AML-193 (cell line): ENCODE measurements around the gene UGT3A1.
"Not testable (repeated sequence)": the region's sequence is repeated elsewhere in the genome, so short reads cannot be mapped to it uniquely, and the experiment has no call there.

ENCODE experiments used
- DNase-seq, 2 experiments: peaks; one replicate each; lab custom pipeline; 2025; lab: John Stamatoyannopoulos, UW

The UGT3A1 gene

DNA sequence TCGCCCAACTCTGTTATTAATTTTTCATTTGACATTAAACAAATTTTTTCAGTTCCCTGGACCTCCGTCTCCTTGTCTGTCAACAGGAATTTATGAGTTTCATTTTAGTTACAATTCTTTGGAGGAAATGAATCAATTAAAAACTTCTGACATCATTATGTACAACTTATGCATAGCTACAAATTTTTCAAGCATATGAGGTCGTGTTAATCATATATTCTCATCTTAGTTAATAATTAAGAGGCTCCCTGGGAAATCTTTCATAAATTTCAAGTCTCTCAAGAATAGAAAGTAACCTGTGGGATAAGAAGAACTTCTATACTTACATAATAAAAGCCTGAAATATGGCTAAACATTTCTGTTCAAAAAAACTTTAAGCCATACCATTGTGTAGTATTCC lies 3.4 kb downstream of the UGT3A1 start:
- no peak for DNase-seq

DNA sequence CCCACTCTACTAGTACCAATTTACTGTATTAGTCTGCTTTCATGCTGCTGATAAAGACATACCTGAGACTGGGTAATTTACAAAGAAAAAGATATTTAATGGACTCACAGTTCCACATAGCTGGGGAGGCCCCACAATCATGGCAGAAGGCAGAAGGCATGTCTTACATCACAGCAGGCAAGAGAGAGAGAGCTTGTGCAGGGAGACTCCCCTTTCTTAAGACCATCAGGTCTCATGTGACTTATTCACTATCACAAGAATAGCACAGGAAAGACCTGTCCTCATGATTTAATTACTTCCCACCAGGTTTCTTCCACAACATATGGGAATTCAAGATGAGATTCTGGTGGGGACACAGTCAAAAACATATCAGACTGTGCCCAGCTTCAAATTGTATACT lies 11.5 kb downstream of the UGT3A1 start:
- no peak for DNase-seq

DNA sequence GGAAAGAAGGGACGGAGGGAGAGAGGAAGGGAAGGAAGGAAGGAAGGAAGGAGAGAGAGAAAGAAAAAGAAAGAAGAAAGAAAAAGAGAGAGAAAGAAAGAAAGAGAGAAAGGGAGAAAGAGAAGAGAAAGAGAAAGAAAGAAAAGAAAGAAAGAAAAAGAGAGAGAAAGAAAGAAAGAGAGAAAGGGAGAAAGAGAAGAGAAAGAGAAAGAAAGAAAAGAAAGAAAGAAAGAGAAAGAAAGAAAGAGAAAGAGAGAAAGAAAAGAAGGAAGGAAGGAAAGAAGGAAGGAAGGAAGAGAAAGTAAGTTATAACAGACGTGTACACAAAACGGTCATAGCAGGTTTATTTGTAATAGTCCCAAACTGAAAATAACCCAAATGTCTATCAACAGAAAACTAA lies 14.3 kb downstream of the UGT3A1 start:
- DNase-seq = not testable (repeated sequence)

DNA sequence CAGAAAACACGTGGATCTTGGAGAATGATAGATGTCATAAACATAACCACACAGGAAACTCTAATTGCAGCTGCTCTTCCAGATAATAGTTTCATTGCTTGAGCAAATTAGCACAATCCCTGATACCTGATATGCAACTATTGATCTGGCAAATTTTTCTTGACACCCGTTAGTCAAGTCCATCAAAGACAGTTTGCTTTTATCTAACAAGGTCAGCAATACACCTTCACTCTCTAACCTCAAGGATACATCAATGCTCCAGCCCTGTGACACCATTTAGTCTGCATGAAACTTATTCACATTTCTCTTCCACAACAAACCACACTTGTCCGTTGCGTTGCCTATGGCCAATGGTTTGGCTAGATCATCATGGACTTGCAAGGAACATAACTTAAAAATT lies 16.6 kb downstream of the UGT3A1 start:
- DNase-seq = no peak

DNA sequence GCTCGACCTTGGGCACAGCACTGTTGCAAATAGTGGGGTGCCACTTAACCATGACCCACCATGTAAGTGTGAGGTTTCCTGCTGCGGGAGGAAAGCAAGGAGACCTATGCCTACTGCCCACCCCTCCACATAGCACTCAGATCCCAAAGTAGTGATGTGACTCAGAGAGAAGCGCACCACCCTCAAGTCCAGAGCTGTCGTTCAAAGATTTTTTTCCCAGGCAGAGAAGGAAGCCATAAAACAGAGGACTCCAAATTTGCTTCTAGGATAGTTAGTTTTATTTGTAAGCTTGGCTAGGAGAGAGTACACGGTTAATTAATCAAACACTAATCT lies 19.3 kb downstream of the UGT3A1 start:
- DNase-seq = no peak

DNA sequence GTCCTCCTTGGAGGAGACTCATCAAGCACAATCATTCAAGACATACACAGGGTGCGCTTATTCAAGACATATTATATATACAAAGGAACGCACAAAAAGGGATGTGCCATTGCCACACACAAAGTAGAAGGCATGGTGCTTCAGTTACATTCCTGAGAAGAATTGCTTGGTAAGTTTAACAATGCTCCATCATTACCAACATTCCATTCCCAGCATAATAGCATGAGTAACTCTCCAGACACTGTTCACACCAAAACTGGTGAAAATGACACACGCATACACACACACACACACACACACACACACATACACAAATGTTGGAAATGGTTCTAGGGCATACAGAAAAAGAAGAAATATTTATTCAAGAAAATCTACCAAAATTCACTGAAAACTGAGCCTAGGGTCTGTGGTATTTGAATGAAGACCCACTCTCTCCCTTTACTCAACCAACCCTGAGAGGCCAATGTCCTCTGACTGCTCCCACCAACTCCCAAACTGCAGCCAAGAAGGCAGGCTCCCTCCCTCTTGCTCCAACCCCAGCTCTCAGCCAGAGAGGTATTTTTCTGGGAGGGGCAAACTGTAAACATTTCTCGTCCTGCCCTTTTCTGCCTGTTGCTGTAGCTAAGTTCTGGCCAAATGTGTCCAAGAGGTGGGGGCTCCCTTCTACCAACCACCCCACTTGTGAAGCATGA lies 19.9 kb downstream of the UGT3A1 start:
- no peak for DNase-seq

DNA sequence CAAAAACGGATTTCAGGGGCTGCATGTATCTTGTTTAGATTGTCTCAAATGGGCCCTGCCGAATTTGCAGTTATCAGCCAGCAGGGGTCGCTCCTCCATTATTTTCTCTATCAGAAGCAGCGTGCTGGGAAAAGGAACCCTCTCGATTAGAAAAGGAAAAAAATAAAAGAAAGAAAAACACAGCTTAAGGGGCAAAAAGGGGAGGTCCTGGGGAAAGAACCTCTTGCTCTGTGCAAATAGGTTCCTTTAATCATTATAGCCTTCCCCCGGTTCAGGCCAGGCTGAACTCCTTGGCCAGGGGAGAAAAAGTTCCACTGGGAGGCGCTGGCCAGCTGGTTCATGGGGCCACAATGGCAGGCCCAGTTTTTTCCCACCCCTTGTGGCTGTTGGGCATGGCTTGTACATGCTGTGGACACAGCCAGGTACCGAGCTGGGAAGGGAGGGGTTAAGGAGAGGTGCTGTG lies 27.8 kb downstream of the UGT3A1 start:
- peak; percentile 25 to 32 for DNase-seq

DNA sequence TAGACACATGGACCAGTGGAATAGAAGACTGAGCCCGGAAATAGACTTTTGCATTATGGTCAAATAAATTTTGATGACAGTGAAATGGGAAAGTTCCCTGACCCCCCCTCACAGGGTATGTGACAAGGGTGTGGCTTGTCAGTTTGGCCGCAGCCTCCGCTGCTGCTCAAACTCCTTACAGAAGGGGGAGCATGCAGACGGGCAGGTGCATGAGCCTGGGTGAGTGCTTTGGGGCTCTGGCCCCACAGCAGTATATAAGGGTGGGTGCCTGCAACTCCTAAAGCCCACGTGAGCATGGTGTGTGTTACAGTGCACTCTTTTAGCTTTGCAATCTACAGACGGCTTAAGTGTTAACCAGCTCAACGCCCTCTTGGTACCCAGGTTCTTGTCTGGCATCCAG lies 30.9 kb downstream of the UGT3A1 start:
- no peak for DNase-seq

DNA sequence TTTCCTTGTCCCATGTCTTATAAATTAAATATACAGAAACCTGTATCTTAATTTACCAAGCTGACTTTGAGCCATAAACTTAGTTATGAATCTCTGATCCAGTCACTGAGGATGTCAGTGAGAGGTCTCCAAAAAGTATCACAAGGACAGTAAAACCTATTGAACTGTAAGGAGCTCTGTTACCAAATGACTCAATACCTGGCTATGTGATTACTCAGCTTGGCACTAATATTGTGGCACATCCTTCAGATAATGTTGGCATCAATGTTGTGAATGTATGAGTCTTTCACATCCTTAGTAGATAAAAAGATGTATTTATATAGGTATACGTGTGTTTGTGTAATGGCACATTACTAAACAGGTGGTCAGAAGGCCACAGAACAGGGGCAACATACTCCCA lies 34.8 kb downstream of the UGT3A1 start:
- DNase-seq = no peak

DNA sequence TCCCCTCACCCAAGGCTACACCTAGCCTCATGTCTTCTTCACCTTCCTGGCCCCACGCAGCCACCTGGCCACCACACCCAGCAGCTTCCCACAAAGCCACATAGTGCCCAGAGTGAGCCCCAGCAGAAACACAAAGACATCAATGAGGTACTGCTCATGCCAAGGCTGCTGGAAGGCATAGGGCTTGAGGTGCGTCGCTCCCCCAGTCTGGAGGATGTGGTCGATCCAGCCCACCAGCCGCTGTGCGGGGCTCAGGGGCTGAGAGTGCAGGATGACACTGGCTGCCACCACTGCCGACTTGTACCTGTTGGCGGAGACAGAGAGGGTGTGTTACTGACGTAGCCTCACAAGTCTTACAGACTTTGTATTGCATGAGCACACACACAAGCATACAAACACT lies 37.0 kb downstream of the UGT3A1 start:
- DNase-seq = no peak

DNA sequence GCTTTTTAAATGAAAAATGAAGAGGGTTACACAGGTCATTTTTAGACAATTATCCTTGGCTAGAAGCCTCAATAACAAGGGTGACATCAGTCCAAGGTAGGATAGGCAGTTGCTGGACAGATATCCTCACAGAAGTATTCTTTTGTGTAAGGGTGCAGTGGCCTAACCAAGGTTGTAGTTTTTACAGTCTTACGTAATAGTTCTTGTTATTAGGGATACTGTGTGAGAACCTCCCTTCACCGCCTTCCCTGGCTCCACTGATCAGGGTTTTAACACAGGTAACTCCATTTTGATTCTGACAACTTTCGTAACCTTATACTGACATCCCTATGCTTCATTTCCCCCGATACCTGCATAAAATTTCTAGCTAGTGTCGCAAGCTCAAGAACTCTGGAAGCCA lies 44.1 kb downstream of the UGT3A1 start:
- no peak for DNase-seq

DNA sequence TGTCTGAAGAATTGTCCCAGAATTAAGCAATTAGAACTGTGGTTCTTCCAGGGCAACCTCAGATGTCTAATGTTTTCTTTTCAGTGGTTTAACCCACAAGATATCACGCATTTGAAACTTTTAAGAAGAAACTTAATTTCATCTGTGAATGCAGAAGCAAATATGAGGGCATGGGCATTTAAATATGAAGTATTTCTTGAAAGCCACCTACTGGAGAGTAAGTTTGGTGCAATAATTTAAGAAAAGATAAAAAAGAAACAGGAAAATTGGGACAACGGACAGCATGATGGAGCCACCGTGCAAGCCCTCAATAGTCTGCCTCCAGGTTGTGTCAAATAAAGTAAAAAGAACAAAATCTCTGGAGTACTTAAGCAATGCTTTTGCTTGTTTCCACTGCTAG lies 51.6 kb downstream of the UGT3A1 start:
- peak in 1 of 2 experiments; percentile 17 for DNase-seq

DNA sequence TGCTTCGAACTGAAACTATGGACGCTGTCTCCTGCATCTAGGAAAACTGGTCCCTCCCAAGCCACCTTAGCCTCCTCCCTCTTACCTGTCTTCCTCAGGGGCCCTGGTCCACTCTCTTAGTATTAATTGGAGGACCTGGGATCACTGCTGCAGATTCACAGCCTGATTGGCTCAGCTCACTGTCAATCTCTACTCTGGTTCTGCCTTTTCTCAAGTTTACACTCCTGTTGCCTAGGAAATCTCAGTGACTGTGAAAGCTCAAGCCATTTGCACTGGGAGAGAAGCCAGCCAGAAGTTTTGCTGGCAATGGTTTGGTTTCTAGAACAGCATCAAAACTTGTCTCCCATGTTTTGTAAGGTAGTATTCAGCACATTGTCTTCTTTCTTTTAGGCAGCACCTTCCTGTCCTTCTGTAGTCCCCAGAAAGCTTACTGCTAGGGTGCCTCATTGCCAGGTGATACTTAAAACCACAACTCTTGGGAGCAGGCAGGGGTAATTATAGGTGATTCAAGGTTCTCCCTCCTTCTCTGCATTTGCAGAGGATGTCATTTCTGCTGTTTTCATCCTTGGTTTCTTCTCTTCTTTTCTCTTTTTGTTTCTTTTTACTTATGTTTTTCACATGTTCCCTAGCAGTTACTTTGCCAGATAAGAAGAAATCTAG lies 52.5 kb downstream of the UGT3A1 start, which contains the start of gene CAPSL:
Gene CAPSL, minus strand, starts transcription at position 55 of the 660 bp plus-strand sequence. CDS start 17,502 bp downstream, outside the sequence.
- DNase-seq = no peak

DNA sequence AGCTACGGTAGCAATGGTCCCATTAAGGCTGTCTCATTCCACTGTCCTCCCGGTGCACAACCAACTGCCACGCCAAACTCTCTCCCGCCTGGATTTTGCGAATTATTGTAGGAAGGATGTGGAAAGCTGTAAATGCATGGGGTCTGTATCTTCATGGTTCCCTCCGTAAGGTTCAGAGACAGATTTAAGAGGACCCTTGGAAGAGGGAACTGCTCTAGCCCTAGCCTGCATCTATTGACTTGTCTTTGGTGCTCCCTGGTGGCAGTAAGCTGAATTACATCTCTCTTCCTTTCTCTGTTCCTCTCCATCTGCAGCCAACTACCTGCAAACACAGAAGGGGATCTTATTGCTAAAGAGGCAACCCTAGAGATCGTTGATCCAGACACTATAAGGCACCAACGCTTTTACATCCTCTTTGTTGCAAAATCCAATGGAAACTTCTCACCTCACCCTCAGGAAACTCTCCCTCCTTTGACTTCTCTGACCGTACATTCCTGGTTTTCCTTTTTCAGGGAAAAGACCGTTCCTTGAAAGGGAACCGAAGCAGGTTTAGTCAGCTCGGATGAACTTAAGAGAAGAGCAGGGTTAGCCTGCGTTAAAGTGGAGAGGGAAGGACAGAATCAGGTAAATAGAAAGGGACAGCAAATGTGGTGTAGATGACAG lies 64.7 kb downstream of the UGT3A1 start:
- peak; percentile 58 to 64 for DNase-seq

DNA sequence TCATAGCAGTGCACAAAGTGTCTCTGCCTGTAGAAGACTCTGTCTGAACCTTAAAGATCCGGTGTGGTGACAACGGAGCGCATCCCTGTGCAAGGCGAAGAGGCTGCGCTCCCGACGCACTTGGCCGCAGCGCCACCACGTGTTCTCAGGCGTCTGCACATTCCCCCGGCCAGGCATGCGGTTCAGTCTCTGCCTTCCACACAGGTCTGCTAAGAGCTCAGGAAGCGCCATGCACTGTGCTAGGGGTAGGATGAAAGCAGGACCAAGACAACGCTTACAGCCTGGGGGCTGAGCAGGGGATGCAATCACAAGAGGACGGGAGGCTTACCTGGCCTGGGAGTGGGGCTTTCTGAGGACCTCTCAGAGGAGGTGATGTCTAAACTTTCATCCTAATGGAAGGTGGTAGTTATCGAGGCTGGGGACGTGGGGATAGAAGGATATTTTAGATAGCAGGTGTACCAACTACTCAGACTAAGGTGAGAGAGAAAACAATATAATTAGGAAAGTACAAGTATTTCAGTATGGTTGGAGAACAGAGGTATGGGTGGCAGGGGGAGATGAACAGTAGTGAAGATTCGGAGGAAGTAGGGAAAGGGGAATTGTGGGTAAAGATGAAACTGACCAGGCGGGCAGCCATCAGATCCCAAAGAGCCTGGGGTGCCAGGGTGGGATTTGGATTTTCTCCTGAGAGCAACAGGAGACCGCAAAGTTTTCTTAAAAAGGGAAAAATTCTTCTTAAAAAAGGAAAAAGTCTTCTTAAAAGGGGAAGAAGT lies 66.1 kb downstream of the UGT3A1 start:
- DNase-seq = peak; percentile 69 to 76

DNA sequence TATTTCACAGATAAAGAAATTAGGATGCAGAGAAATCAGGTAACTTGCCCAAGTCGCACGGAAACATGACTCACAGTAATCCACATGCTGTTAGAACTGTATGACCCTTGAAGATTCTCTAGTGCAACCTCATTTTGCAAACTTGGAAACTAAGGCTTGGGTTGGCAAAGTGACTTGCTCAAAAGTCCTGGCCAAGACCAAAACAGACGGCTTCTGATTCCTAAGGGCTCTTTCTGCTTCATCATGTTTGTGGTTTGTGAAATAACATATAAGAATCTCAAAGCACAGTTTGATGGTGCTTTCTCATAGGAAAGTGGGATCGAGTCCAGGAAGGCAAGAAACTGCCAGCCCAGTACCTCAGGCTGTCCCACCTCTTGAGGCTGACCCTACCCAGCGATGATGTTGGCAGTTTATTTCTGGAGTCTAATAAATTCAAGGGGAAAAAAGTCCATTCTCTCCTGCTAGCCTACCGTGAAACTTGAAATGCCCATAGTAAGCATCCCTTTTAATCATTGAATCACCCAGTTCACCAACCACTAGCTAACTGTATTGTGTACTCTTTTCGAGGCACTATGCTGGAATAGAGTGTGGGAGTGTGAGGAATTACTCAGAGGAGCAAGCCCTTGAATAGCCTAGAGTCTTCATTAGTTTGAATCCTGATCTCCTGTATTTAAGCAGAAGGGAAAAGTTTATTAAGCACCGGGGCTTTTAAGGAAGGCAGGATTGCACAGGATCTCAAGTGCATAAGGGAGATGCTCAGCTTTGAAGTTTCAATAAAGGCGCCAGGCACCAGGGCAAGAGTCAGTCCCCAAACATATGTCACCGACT lies 66.9 kb downstream of the UGT3A1 start:
- no peak for DNase-seq

DNA sequence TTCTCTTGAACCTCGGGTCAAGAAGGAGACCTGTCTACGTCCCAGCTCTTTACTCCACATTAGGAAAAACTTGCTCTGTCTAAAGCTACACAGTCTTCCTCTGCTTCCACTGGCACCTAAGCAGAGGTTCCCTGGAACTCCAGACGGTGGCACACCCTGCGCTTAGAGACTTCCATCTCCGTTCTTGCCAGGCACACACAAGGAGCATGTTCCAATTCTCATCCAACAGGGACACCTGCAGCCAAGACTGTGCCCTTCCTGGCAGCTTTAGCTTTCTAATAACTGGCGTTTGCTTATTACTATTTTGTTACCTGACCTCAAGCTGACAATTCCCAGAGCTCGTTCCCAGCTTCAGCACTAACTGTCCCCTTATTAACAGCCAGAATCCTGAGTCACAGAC lies 68.7 kb downstream of the UGT3A1 start:
- no peak for DNase-seq

DNA sequence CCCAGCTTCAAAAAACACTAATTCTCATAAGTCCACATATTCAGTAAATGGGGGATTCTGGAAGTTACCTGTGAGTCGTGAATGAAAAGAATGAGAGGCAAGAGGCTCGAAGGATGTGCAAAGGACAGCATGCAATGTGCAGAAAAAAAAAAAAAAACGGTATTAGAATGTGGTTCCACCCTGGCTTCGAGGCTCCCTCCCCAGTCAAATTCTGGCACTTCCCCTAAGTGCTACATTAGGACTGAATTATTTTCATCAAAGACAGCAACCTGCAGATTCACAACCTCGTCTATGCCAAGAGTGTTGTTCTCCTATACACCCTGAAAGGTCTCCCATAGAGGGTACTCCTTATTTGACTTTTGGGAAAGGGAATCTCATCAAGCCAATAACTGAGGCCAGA lies 69.3 kb downstream of the UGT3A1 start:
- no peak for DNase-seq

DNA sequence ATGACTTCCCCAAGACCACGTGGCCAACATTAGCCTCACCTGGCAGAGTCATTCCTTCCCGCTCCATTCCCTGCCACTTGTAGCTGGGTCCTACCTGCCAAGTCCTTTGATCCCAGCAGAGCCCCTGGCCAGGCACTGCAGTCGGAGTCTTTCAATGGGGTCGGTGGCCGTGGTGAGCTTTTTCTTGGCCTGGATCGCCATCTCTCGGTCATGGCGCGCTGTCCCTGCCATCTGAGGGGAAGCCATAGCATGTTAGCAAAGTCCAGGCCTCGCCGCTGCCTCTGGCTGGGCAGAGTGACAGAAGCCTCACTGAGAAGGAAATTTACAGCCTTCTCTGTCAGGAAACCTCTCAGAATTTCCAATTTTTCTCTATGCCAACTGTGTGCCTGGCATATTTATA lies 70.3 kb downstream of the UGT3A1 start:
- DNase-seq = no peak

DNA sequence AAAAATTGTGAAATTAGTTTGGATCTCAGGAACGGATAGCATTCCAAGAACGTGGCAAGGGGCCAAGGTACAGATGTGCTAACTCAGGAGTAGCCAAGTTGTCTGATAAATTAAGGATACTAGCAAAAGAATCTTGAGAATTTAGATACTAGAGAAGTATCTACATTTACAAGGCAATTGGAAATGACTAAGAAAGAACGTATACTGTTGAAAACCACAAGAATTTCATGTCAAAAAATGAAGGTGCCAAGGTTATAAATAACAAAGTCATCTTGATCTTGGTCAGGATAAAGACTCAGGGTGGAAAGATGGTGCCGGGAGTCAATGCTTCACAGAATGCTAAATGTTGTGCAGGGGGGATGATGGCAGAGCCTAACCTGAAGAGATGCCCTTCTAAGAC lies 72.0 kb downstream of the UGT3A1 start:
- DNase-seq = no peak

DNA sequence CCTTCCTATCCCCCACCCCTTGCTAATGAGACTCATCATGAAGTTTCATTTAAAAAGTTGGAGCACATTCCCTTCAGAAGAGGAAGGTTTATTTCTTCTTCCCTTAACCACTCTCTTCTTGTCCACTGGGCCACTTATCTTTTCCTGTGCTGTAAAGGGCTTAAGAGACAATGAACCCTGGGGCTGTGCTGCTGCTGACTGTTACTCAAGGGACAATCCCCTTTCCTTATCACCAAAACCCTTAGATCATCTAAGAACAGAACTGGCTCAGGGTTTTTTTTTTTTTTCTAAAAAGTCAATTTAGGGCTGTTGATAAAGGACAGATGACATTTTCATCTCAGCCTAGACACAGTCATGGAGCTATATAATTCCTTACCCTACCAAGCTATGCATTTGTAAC lies 82.4 kb downstream of the UGT3A1 start:
- no peak for DNase-seq

DNA sequence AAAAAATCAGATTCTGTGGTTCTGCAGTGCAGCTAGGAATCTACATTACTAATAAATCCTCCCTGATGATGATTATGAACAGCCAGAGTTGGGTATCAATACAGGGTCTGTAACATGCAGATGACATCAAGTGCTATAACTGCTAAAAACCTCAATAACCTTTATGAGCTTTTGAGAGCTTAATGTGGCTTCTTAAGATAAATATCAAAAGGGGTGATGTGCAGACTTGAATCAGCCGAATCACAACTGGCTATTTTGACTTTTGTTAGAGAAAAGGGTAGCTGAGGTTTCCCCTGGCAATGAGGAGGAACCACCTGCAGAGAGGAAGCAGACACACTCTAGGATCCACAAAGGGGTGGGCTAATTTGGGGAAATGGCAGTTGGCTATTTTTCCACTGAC lies 83.0 kb downstream of the UGT3A1 start:
- DNase-seq = peak; percentile 18 to 23
